H1 (cell line): ENCODE data around the gene CCR3.

Experiments
- EZH2 ChIP-seq: fragments of 200-600 bp; sonication (generic); IDR thresholded peaks from 2 replicates; pipeline ENCODE4 v1.7.1; 2012; ENCODE audit warnings: low read depth, mild to moderate bottlenecking, moderate library complexity, low read length, inconsistent platforms; ENCODE audit not compliant: severe bottlenecking
- POLR2AphosphoS5 ChIP-seq: IDR thresholded peaks from 2 replicates; pipeline ENCODE4 v1.6.1; 2011; ENCODE audit warnings: low read depth, low read length
- SIX5 ChIP-seq: IDR thresholded peaks from 2 replicates; pipeline ENCODE4 v1.6.1; 2011; ENCODE audit warnings: mild to moderate bottlenecking, low read depth, low read length
- SRF ChIP-seq: IDR thresholded peaks from 2 replicates; pipeline ENCODE4 v1.6.1; 2011; ENCODE audit warnings: mild to moderate bottlenecking, low read depth, low read length, moderate library complexity
- SUZ12 ChIP-seq: fragments of 200-600 bp; sonication (generic); IDR thresholded peaks from 2 replicates; pipeline ENCODE4 v1.6.1; 2012; ENCODE audit warnings: mild to moderate bottlenecking, inconsistent platforms, low read length, moderate library complexity, mixed read lengths
- TBP ChIP-seq: IDR thresholded peaks from 2 replicates; pipeline ENCODE4 v1.6.1; 2011; ENCODE audit warnings: low read depth, low read length, improper control_type of control experiment
- TF ChIP-seq, protein P1 (sequence below), 3 experiments: IDR thresholded peaks; 1 replicate in 2 of 3; 2 replicates in 1 of 3; pipeline versions ENCODE4 v1.5.1 to v1.6.1; 2011; ENCODE audit warnings: low read length in 3 of 3, mild to moderate bottlenecking in 3 of 3, inconsistent platforms in 2 of 3, low read depth in 1 of 3, moderate library complexity in 1 of 3; ENCODE audit not compliant: insufficient read depth in 1 of 3; ENCODE audit errors: control extremely low read depth in 1 of 3

DNA sequence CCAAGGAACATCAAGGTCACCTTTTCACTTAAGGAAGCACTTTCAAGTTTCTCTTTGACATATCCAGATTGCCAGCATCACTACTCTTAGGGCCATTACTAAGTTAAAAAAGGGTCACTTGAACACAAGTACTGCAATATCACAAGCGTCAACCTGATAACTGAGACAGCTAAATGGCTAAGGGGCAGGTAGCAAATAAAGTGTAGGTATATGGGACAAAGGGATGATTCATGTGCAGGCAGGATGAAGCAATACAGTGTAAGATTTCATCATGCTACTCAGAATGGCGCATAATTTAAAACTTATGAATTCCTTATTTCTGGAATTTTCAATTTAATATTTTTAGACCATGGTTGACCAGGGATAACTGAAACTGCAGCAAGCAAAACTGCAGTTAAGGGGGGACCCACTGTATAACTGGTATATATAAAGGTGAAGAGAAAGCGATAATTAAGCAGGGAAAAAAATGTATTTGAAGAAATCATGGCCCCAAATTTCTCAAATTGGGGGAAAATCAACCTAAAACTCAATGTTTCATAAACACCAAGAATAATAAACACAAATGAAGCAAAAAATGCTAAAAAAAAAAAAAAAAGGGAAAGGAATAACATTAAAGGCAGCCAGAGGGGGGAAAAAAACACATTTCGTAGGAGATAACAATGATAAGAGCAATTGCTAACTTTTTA is 47.2 kb upstream of the CCR3 start:
- TF ChIP-seq POLR2AphosphoS5 (no peak), SIX5 (no peak), TBP (no peak), EZH2 (no peak), SRF (no peak), SUZ12 (no peak)
- TF ChIP-seq, protein P1, sequence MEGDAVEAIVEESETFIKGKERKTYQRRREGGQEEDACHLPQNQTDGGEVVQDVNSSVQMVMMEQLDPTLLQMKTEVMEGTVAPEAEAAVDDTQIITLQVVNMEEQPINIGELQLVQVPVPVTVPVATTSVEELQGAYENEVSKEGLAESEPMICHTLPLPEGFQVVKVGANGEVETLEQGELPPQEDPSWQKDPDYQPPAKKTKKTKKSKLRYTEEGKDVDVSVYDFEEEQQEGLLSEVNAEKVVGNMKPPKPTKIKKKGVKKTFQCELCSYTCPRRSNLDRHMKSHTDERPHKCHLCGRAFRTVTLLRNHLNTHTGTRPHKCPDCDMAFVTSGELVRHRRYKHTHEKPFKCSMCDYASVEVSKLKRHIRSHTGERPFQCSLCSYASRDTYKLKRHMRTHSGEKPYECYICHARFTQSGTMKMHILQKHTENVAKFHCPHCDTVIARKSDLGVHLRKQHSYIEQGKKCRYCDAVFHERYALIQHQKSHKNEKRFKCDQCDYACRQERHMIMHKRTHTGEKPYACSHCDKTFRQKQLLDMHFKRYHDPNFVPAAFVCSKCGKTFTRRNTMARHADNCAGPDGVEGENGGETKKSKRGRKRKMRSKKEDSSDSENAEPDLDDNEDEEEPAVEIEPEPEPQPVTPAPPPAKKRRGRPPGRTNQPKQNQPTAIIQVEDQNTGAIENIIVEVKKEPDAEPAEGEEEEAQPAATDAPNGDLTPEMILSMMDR (IDR thresholded peaks at IDR 0.05; ENCODE audit: control extremely low read depth in 1 of 3, insufficient read depth in 1 of 3, low read depth in 1 of 3, low read length in 3 of 3): no peak
